ENCODE results near the gene C3orf22.

DNA sequence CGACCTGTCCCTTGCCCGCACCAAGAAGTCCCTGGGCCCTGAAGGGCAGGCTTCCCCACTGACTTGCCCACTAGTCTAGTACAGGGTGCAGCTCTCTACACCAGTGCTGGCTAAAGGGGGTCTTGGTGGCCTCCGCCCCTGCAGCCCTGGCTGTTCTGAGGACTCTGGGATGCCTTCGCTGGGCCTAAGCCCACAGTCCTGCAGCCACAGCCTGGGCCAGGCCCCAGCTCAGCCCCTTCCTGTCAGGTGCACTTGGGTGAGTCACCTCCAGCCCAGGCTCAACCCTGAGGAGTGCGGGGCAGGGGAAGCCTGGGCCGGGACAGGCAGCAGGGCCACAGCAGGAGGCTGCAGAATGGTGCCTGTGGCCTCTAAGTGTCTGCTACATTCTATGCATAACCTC is 971 bp downstream of the C3orf22 start:
- TF ChIP-seq EP300 (IDR thresholded peaks at IDR 0.05; ENCODE audit: borderline replicate concordance) (no peak), ZBTB7A (IDR thresholded peaks at IDR 0.05; ENCODE audit: low read depth) (no peak), NFIC (IDR thresholded peaks at IDR 0.05) (no peak), CREB1 (IDR thresholded peaks at IDR 0.05; ENCODE audit: low read depth) (no peak), TCF12 (IDR thresholded peaks at IDR 0.05; ENCODE audit: low read depth) (no peak), FOXM1 (IDR thresholded peaks at IDR 0.05; ENCODE audit: borderline replicate concordance, low read depth) (no peak), EGR1 (IDR thresholded peaks at IDR 0.05) (no peak), RAD21 (IDR thresholded peaks at IDR 0.05; ENCODE audit: low read depth) (no peak), TAF1 (IDR thresholded peaks at IDR 0.05; ENCODE audit: low read depth) (no peak), TEAD4 (IDR thresholded peaks at IDR 0.05) (no peak)
- TF ChIP-seq, protein P1, sequence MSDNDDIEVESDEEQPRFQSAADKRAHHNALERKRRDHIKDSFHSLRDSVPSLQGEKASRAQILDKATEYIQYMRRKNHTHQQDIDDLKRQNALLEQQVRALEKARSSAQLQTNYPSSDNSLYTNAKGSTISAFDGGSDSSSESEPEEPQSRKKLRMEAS (IDR thresholded peaks at IDR 0.05): no peak
- TF ChIP-seq, protein P2, sequence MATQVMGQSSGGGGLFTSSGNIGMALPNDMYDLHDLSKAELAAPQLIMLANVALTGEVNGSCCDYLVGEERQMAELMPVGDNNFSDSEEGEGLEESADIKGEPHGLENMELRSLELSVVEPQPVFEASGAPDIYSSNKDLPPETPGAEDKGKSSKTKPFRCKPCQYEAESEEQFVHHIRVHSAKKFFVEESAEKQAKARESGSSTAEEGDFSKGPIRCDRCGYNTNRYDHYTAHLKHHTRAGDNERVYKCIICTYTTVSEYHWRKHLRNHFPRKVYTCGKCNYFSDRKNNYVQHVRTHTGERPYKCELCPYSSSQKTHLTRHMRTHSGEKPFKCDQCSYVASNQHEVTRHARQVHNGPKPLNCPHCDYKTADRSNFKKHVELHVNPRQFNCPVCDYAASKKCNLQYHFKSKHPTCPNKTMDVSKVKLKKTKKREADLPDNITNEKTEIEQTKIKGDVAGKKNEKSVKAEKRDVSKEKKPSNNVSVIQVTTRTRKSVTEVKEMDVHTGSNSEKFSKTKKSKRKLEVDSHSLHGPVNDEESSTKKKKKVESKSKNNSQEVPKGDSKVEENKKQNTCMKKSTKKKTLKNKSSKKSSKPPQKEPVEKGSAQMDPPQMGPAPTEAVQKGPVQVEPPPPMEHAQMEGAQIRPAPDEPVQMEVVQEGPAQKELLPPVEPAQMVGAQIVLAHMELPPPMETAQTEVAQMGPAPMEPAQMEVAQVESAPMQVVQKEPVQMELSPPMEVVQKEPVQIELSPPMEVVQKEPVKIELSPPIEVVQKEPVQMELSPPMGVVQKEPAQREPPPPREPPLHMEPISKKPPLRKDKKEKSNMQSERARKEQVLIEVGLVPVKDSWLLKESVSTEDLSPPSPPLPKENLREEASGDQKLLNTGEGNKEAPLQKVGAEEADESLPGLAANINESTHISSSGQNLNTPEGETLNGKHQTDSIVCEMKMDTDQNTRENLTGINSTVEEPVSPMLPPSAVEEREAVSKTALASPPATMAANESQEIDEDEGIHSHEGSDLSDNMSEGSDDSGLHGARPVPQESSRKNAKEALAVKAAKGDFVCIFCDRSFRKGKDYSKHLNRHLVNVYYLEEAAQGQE (IDR thresholded peaks at IDR 0.05; ENCODE audit: low read depth): no peak
- TF ChIP-seq, protein P3, sequence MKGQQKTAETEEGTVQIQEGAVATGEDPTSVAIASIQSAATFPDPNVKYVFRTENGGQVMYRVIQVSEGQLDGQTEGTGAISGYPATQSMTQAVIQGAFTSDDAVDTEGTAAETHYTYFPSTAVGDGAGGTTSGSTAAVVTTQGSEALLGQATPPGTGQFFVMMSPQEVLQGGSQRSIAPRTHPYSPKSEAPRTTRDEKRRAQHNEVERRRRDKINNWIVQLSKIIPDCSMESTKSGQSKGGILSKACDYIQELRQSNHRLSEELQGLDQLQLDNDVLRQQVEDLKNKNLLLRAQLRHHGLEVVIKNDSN (IDR thresholded peaks at IDR 0.05): no peak

Data from Ishikawa (cell line).